Suprapubic skin (tissue), 4 donors: Measurements from ENCODE around the gene FGF13.

Experiments used
- EP300 ChIP-seq: sonication (generic); formaldehyde crosslinking; IDR thresholded peaks from one replicate; pipeline ENCODE4 v1.6.1; 2017; ENCODE audit warnings: antibody characterized with exemption
- POLR2A ChIP-seq, 2 donors: fragments of 450-650 bp; IDR thresholded peaks; one replicate each; pipeline ENCODE4 v1.6.1; 2017; ENCODE audit warnings: antibody characterized with exemption in 2 of 2, mild to moderate bottlenecking in 2 of 2, moderate library complexity in 2 of 2
- POLR2AphosphoS5 ChIP-seq, 3 donors: sonication (generic); formaldehyde crosslinking; IDR thresholded peaks; one replicate each; pipeline ENCODE4 v1.6.1; 2017; ENCODE audit warnings: antibody characterized with exemption in 3 of 3
- TF ChIP-seq, protein P1 (sequence below), 2 donors: fragments of 200-600 bp in 1 of 2; fragments of 450-650 bp in 1 of 2; sonication (generic) in 1 of 2; IDR thresholded peaks; one replicate each; pipeline ENCODE4 v1.5.1; 2016 to 2019; ENCODE audit warnings: antibody characterized with exemption in 2 of 2, mild to moderate bottlenecking in 1 of 2, moderate library complexity in 1 of 2

DNA sequence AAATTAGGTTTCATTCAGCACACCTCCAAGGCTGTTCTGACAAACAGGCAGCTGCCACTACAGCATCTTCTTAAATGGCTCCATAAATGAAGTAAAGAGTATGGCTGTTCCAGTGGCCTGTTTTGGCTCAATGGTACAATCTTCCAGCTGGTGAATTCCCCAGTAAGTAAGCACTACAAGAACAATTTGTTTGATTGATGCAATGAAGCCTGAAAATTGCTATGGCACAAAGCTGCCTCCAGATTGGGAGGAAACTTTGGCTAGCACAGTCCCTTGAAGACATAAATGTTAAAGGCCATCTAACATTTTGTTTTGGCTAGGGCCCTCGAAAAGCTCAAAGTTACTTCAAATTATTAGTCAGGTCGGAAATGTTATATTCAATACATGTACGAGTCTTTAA, 47.5 kb downstream of the FGF13 start:
- TF ChIP-seq, protein P1, sequence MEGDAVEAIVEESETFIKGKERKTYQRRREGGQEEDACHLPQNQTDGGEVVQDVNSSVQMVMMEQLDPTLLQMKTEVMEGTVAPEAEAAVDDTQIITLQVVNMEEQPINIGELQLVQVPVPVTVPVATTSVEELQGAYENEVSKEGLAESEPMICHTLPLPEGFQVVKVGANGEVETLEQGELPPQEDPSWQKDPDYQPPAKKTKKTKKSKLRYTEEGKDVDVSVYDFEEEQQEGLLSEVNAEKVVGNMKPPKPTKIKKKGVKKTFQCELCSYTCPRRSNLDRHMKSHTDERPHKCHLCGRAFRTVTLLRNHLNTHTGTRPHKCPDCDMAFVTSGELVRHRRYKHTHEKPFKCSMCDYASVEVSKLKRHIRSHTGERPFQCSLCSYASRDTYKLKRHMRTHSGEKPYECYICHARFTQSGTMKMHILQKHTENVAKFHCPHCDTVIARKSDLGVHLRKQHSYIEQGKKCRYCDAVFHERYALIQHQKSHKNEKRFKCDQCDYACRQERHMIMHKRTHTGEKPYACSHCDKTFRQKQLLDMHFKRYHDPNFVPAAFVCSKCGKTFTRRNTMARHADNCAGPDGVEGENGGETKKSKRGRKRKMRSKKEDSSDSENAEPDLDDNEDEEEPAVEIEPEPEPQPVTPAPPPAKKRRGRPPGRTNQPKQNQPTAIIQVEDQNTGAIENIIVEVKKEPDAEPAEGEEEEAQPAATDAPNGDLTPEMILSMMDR (IDR thresholded peaks at IDR 0.05) = no peak
- TF ChIP-seq POLR2AphosphoS5 (IDR thresholded peaks at IDR 0.05) (no peak), POLR2A (IDR thresholded peaks at IDR 0.05) (no peak), EP300 (no peak)
